Vagina (tissue), 2 donors: Measurements from ENCODE around the gene CBX6. TPM values are rescaled to one million over a fixed set of nuclear protein-coding genes. Genes with fewer than 3 reads are reported as not detected.

Experiments
- DNase-seq, 2 donors: peaks; one replicate each; pipeline ENCODE4 v3.0.0-alpha.2; 2017; ENCODE audit errors: extremely low spot score in 2 of 2
- H3K27ac ChIP-seq: fragments of 200-600 bp; sonication (generic); one replicate; pipeline ENCODE4 v1.5.1; 2019
- H3K27me3 ChIP-seq: fragments of 200-600 bp; sonication (generic); one replicate; pipeline ENCODE4 v1.5.1; 2019
- H3K36me3 ChIP-seq, 2 donors: fragments of 200-600 bp; sonication (generic); one replicate each; pipeline ENCODE4 v1.5.1; 2017 to 2019
- H3K4me1 ChIP-seq: fragments of 200-600 bp; sonication (generic); one replicate; pipeline ENCODE4 v1.5.1; 2019
- H3K4me3 ChIP-seq, 2 donors: fragments of 200-600 bp; sonication (generic); 1 replicate in 1 of 2; 2 replicates in 1 of 2; pipeline ENCODE4 v1.5.1; 2016 to 2019
- H3K9me3 ChIP-seq: fragments of 200-600 bp; sonication (generic); one replicate; pipeline ENCODE4 v1.5.1; 2019
- CTCF ChIP-seq, 3 experiments: fragments of 450-650 bp in 2 of 3; fragments of 200-600 bp in 1 of 3; sonication (generic) in 1 of 3; IDR thresholded peaks; one replicate each; pipeline ENCODE4 v1.5.1; 2017 to 2019; ENCODE audit warnings: antibody characterized with exemption in 3 of 3, mild to moderate bottlenecking in 2 of 3, moderate library complexity in 2 of 3
- POLR2A ChIP-seq, 2 donors: fragments of 450-650 bp; IDR thresholded peaks; one replicate each; pipeline ENCODE4 v1.6.1; 2017; ENCODE audit warnings: antibody characterized with exemption in 2 of 2, mild to moderate bottlenecking in 2 of 2, moderate library complexity in 2 of 2
- POLR2AphosphoS5 ChIP-seq, 2 donors: sonication (generic); formaldehyde crosslinking; IDR thresholded peaks; one replicate each; pipeline ENCODE4 v1.9.0; 2017; ENCODE audit warnings: antibody characterized with exemption in 2 of 2, mild to moderate bottlenecking in 2 of 2, low read depth in 1 of 2; ENCODE audit not compliant: insufficient read depth in 1 of 2
- intact Hi-C: fragments of 100-400 bp; cut with DNase I; formaldehyde crosslinking; loops from one replicate; pipeline ENCODE4 v1.15.1; 2023
- total RNA-seq: library from RNA; depleted of rRNA; stranded (reverse); fragments of >200 nt; gene quantifications from one replicate; pipeline ENCODE4 v1.2.3, GENCODE V29; 2016

Gene CBX6
- total RNA-seq, 1 donor from 2014 or later: 31.7 TPM

DNA sequence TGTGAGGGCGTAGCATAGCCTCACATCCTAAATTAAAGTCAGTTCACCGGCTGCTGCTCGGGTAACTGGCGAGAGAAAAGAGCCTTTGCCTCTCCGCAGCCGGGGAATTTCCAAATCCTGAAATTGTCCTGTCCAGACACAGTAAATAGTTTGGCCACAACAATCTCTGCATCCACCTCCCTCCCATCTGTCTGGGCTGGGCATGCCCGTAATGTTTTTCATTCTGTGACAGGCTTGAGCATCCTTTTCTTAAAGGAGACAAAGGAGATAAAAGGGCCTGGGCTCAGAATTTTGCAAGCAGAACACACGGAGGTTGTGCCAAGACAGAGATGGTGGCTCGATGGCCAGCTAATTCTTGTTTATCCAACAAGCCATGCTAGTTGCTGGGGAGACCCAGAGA lies 19.2 kb upstream of the CBX6 start:
- Histone ChIP-seq H3K27ac (no peak overlapping the region), H3K36me3 (no peaks in the 10 kb centered on the region), H3K4me1 (no peaks in the 10 kb centered on the region), H3K4me3 (no peak overlapping the region), H3K9me3 (no peaks in the 10 kb centered on the region), H3K27me3 (no peaks in the 10 kb centered on the region)
- DNase-seq: no peak
- TF ChIP-seq CTCF (IDR thresholded peaks at IDR 0.05): no peak
- no peak for TF ChIP-seq POLR2A (IDR thresholded peaks at IDR 0.05)
- TF ChIP-seq POLR2AphosphoS5 (IDR thresholded peaks at IDR 0.05; ENCODE audit: insufficient read depth in 1 of 2, low read depth in 1 of 2): no peak
- intact Hi-C loops: no loop called here

- Histone ChIP-seq H3K36me3 (no peaks in the 10 kb centered on the region), H3K4me3 (no peak overlapping the region), H3K27ac (no peak overlapping the region), H3K27me3 (no peaks in the 10 kb centered on the region), H3K4me1 (no peaks in the 10 kb centered on the region), H3K9me3 (no peaks in the 10 kb centered on the region)
- intact Hi-C loops: no loop called here
- no peak for DNase-seq
- no peak for TF ChIP-seq POLR2AphosphoS5 (IDR thresholded peaks at IDR 0.05; ENCODE audit: insufficient read depth in 1 of 2, low read depth in 1 of 2)
- no peak for TF ChIP-seq POLR2A (IDR thresholded peaks at IDR 0.05)
- no peak for TF ChIP-seq CTCF (IDR thresholded peaks at IDR 0.05)
Measured at GRCh38 chr22:38890377-38890776, 18.4 kb upstream of the CBX6 start.

DNA sequence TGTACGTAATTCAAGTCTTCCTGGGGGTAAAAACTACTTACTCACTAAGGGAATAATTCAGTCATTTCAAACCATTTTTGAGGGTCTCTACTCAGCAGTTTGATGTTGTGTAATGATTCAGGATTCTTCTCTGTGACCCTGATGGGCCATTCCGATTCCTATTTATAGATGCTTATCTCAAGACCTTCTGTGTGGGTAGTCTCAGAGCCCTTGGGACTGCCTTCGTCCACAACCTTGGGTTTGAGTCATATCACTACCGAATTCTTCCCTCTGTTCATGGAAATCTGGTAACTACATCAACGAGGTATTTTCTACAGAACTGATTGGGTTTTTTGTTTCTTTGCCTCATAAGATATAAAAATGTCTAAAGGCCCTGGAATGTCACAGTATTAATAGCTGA lies 14.3 kb upstream of the CBX6 start:
- no peak overlapping the region for H3K27ac ChIP-seq
- no peak for DNase-seq
- no peaks in the 10 kb centered on the region for H3K27me3 ChIP-seq
- no peaks in the 10 kb centered on the region for H3K9me3 ChIP-seq
- H3K4me3 ChIP-seq: no peak overlapping the region
- TF ChIP-seq CTCF (IDR thresholded peaks at IDR 0.05) (no peak), POLR2A (IDR thresholded peaks at IDR 0.05) (no peak), POLR2AphosphoS5 (IDR thresholded peaks at IDR 0.05; ENCODE audit: insufficient read depth in 1 of 2, low read depth in 1 of 2) (no peak)
- H3K4me1 ChIP-seq: peaks cover 26% of the 10 kb centered on the region
- no peaks in the 10 kb centered on the region for H3K36me3 ChIP-seq
- intact Hi-C loops: no loop called here

- no peak for DNase-seq
- Histone ChIP-seq H3K9me3 (no peaks in the 10 kb centered on the region), H3K4me3 (no peak overlapping the region), H3K36me3 (no peaks in the 10 kb centered on the region), H3K4me1 (peaks cover 32% of the 10 kb centered on the region), H3K27me3 (no peaks in the 10 kb centered on the region), H3K27ac (peak overlapping the region; percentile 81)
- TF ChIP-seq CTCF (IDR thresholded peaks at IDR 0.05) (no peak), POLR2AphosphoS5 (IDR thresholded peaks at IDR 0.05; ENCODE audit: insufficient read depth in 1 of 2, low read depth in 1 of 2) (no peak), POLR2A (IDR thresholded peaks at IDR 0.05) (no peak)
- intact Hi-C loops: no loop called here
Measured at GRCh38 chr22:38882972-38883622, 11.1 kb upstream of the CBX6 start.

DNA sequence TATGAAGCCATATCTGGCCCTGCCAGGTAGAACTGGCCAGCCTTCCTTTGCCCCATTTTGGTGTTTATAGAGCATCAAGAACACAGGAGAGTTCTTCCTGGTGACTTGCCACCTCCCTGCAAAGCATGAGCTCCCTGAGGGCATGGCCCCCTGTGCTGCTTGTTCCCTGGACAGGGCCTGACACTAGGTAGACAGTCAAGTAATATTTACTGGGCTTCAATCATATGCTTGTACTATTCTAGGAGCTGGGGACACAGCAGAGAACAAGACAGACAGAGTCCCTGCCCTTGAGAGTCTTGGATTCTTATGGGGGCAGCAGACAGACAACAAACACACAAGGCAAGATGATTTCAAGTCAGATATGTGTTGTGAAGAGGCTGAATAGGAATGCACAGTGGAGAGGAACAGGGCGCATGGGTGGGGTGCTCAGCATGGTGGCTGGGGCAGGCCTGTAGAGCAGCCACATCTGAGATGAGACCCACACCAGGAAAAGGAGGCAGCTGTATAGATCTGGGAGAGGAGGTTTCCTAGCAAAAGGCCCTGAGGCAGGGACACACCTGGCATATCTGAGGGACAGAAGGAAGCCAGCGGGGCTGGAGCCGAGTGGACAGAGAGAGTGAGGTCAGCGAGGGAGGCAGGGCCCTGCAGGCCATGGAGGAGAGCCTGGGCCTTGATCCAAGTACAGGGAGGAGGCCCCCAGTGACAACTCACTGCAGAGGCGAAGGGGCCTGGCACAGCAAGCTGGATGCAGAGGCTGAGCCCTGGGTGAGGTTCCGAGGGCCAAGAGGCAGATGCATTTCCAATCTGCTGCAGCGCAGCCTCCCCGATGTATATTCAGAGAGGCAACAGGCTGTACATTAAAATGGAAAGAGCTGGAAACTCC lies 10.2 kb upstream of the CBX6 start:
- no peak for TF ChIP-seq POLR2A (IDR thresholded peaks at IDR 0.05)
- TF ChIP-seq POLR2AphosphoS5 (IDR thresholded peaks at IDR 0.05; ENCODE audit: insufficient read depth in 1 of 2, low read depth in 1 of 2): no peak
- TF ChIP-seq CTCF (IDR thresholded peaks at IDR 0.05): no peak
- peaks cover 32% of the 10 kb centered on the region for H3K4me1 ChIP-seq
- H3K27me3 ChIP-seq: no peaks in the 10 kb centered on the region
- no peaks in the 10 kb centered on the region for H3K36me3 ChIP-seq
- DNase-seq: no peak
- intact Hi-C loops: no loop called here
- peak overlapping the region in 1 of 2 donors; percentile 14 for H3K4me3 ChIP-seq
- peak overlapping the region; percentile 81 for H3K27ac ChIP-seq
- no peaks in the 10 kb centered on the region for H3K9me3 ChIP-seq
